Natural killer cell (primary cell): ENCODE data around the gene NRXN3. TPM values are rescaled to one million over a fixed set of nuclear protein-coding genes. Genes with fewer than 3 reads are reported as not detected.

Experiments
- ATAC-seq, 3 donors: fragments of 150-1000 bp in 2 of 3; fragments of 200-7000 bp in 1 of 3; cut with Tn5 transposase; 1 replicate in 1 of 3; 2 replicates in 2 of 3; pipeline ENCODE4 v1.10.0; 2021; ENCODE audit warnings: mild to moderate bottlenecking in 2 of 3, moderate library complexity in 2 of 3
- DNase-seq, 2 donors: peaks; one replicate each; pipeline versions ENCODE4 v3.0.0 to v3.0.0-alpha.2; 2013 to 2021; ENCODE audit warnings: mixed read lengths in 1 of 2
- H3K27ac ChIP-seq: one replicate; pipeline ENCODE4 v1.5.1; 2013; ENCODE audit warnings: mild to moderate bottlenecking, low read length
- H3K27me3 ChIP-seq: one replicate; pipeline ENCODE4 v1.6.1; 2013; ENCODE audit warnings: low read length; ENCODE audit not compliant: control insufficient read depth, insufficient read depth
- H3K36me3 ChIP-seq: one replicate; pipeline ENCODE4 v1.6.1; 2013; ENCODE audit warnings: low read length; ENCODE audit not compliant: control insufficient read depth, insufficient read depth
- H3K4me1 ChIP-seq: one replicate; pipeline ENCODE4 v1.6.1; 2013; ENCODE audit warnings: low read length; ENCODE audit not compliant: control insufficient read depth, insufficient read depth
- H3K4me3 ChIP-seq: one replicate; pipeline ENCODE4 v1.5.1; 2013; ENCODE audit warnings: low read length
- H3K9me3 ChIP-seq: one replicate; pipeline ENCODE4 v1.6.1; 2013; ENCODE audit warnings: low read length; ENCODE audit not compliant: control insufficient read depth, insufficient read depth
- H3K27ac Mint-ChIP-seq, 2 donors: one replicate each; pipeline ENCODE4 v1.8.0; 2022; ENCODE audit warnings: mild to moderate bottlenecking in 2 of 2, mixed read lengths in 2 of 2, moderate library complexity in 1 of 2
- H3K27me3 Mint-ChIP-seq, 2 donors: one replicate each; pipeline ENCODE4 v1.8.0; 2022; ENCODE audit warnings: low read depth in 2 of 2, mixed read lengths in 2 of 2
- H3K36me3 Mint-ChIP-seq: one replicate; pipeline ENCODE4 v1.8.0; 2022; ENCODE audit warnings: mixed read lengths
- H3K4me1 Mint-ChIP-seq, 2 donors: one replicate each; pipeline ENCODE4 v1.8.0; 2022; ENCODE audit warnings: mixed read lengths in 2 of 2
- H3K4me3 Mint-ChIP-seq: one replicate; pipeline ENCODE4 v1.8.0; 2022; ENCODE audit warnings: mild to moderate bottlenecking, moderate library complexity, mixed read lengths
- H3K9me3 Mint-ChIP-seq, 2 donors: one replicate each; pipeline ENCODE4 v1.8.0; 2022; ENCODE audit warnings: mixed read lengths in 2 of 2
- WGBS: methylation state at CpG from one replicate; pipeline ENCODE4 v1.1.7; 2013; ENCODE audit warnings: missing lambda C conversion rate; ENCODE audit not compliant: insufficient coverage; 5-methylcytosine and 5-hydroxymethylcytosine counted together
- intact Hi-C: fragments of 100-400 bp; cut with micrococcal nuclease; formaldehyde crosslinking; loops from one replicate; pipeline ENCODE4 v1.14.2; 2022
- total RNA-seq, 4 donors: library from RNA; stranded (reverse); fragments of 120-200 nt in 1 of 4; gene quantifications; one replicate each; pipeline versions ENCODE4 v1.2.3 to v1.2.4, GENCODE V29; 2013 to 2022
- TF ChIP-seq, protein P1 (sequence below): fragments of 200-600 bp; IDR thresholded peaks from one replicate; pipeline ENCODE4 v1.8.0; 2022; ENCODE audit warnings: antibody characterized with exemption

The NRXN3 gene
- total RNA-seq, 3 donors from 2014 or later (not counting 1 experiment from before 2014, with no cell fraction given) = not detected

DNA sequence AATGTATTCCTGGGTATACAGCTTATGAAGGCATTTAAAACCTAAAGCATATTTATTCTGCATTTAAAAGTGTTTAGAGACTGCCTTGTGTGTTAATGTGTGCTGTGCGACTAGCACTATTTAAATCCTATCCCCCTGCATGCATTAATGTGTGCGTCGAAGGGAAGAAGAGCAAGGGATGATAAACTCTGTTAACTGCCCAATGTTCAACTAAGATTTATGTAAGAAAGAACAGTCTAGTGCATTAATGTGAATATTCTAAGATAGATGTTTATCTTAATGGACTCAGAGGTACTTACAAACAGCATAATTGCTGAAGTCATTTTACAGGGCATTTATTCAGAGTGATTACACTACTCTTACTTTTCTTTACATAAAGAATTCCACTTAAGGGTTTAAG lies 1616.3 kb downstream of the NRXN3 start:
- intact Hi-C loops = no loop called here
- WGBS = 100% methylated on average over 2 of the region's 3 CpGs
- Mint-ChIP-seq H3K36me3 (peaks cover 15% of the 10 kb centered on the region), H3K9me3 (peaks cover 8 to 12% of the 10 kb centered on the region in 2 donors), H3K4me3 (no peak overlapping the region), H3K4me1 (no peaks in the 10 kb centered on the region), H3K27me3 (no peaks in the 10 kb centered on the region), H3K27ac (no peak overlapping the region)
- Histone ChIP-seq H3K27ac (no peak overlapping the region), H3K4me3 (no peak overlapping the region), H3K4me1 (no peaks in the 10 kb centered on the region), H3K36me3 (no peaks in the 10 kb centered on the region), H3K27me3 (no peaks in the 10 kb centered on the region), H3K9me3 (peaks cover under 1% of the 10 kb centered on the region)
- ATAC-seq (no peak), DNase-seq (no peak)
- TF ChIP-seq, protein P1, sequence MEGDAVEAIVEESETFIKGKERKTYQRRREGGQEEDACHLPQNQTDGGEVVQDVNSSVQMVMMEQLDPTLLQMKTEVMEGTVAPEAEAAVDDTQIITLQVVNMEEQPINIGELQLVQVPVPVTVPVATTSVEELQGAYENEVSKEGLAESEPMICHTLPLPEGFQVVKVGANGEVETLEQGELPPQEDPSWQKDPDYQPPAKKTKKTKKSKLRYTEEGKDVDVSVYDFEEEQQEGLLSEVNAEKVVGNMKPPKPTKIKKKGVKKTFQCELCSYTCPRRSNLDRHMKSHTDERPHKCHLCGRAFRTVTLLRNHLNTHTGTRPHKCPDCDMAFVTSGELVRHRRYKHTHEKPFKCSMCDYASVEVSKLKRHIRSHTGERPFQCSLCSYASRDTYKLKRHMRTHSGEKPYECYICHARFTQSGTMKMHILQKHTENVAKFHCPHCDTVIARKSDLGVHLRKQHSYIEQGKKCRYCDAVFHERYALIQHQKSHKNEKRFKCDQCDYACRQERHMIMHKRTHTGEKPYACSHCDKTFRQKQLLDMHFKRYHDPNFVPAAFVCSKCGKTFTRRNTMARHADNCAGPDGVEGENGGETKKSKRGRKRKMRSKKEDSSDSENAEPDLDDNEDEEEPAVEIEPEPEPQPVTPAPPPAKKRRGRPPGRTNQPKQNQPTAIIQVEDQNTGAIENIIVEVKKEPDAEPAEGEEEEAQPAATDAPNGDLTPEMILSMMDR = no peak

- H3K36me3 Mint-ChIP-seq = peaks cover 15% of the 10 kb centered on the region
- no peaks in the 10 kb centered on the region for H3K27me3 ChIP-seq
- no peak overlapping the region for H3K27ac Mint-ChIP-seq
- intact Hi-C loops = no loop called here
- DNase-seq = no peak
- H3K36me3 ChIP-seq = no peaks in the 10 kb centered on the region
- peaks cover 4% of the 10 kb centered on the region for H3K9me3 ChIP-seq
- no peak for ATAC-seq
- no peak overlapping the region for H3K4me3 ChIP-seq
- H3K9me3 Mint-ChIP-seq = peaks cover 8 to 12% of the 10 kb centered on the region in 2 donors
- H3K4me3 Mint-ChIP-seq = no peak overlapping the region
- H3K4me1 Mint-ChIP-seq = no peaks in the 10 kb centered on the region
- no peak overlapping the region for H3K27ac ChIP-seq
- WGBS = 92% methylated on average over 1 of the region's 2 CpGs
- TF ChIP-seq, protein P1 = no peak
- H3K27me3 Mint-ChIP-seq = no peaks in the 10 kb centered on the region
- H3K4me1 ChIP-seq = no peaks in the 10 kb centered on the region
Observed at GRCh38 chr14:79788346-79788745, 1618.2 kb downstream of the NRXN3 start.

DNA sequence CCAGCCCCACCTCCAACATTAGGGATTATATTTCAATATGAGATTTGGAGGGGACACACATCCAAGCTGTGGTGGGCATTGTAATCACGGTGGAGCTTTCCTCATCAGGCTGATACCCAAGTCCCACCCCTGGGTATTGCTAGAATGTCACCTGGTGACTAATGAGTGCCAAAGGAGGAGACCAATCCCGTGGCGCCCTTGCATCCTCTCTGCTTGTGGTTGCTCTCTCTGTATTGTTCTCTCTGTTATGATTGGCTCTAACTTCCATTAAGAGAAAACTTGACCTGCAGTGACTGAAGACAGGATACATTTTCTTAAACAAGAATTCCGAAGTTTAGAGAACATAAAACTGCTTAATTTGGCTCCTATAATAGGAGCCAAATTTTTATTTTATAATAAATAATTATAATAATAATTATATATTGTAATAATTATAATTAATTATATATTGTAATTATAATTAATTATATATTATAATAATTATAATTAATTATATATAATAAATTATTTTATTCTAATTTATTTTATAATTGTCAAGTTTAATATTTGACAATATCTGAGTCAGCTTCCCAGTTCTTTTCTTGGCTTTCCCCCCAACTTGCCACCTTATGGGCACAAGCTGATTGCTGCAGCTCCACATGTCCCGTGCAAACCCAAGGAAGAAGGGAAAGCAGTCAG lies 1621.0 kb downstream of the NRXN3 start:
- no peaks in the 10 kb centered on the region for H3K4me1 Mint-ChIP-seq
- ATAC-seq = no peak
- peaks cover 4% of the 10 kb centered on the region for H3K9me3 ChIP-seq
- intact Hi-C loops = no loop called here
- H3K27me3 ChIP-seq = no peaks in the 10 kb centered on the region
- no peak overlapping the region for H3K27ac Mint-ChIP-seq
- no peak overlapping the region for H3K4me3 Mint-ChIP-seq
- H3K36me3 ChIP-seq = no peaks in the 10 kb centered on the region
- H3K9me3 Mint-ChIP-seq = peaks cover 8% of the 10 kb centered on the region in 2 donors
- H3K27me3 Mint-ChIP-seq = no peaks in the 10 kb centered on the region
- H3K4me1 ChIP-seq = no peaks in the 10 kb centered on the region
- TF ChIP-seq, protein P1 = no peak
- H3K4me3 ChIP-seq = no peak overlapping the region
- H3K36me3 Mint-ChIP-seq = peaks cover 9% of the 10 kb centered on the region
- no peak for DNase-seq
- no peak overlapping the region for H3K27ac ChIP-seq
- 82% methylated on average over 4 of the region's 5 CpGs for WGBS

DNA sequence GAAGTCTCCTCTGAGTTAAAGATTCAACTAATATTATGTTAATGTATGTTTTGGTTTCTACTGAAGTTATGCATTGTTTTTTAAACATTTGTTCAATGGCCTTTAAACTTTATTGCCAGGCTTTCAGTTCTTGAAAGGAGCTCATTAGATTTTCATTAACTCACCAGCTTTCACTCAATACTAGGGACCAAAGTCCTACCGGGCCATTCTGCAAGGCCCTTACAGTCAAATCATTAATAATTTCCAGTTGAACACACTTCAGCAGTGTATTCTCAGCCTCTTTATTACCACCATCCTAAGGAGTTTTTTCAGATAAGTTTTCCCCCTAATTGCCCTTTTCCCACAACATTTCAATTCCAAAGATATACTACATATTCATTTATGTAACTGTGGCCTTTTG lies 1631.9 kb downstream of the NRXN3 start:
- H3K36me3 Mint-ChIP-seq = no peaks in the 10 kb centered on the region
- intact Hi-C loops = no loop called here
- Histone ChIP-seq H3K4me1 (no peaks in the 10 kb centered on the region), H3K4me3 (no peak overlapping the region), H3K36me3 (no peaks in the 10 kb centered on the region), H3K27ac (no peak overlapping the region), H3K27me3 (no peaks in the 10 kb centered on the region), H3K9me3 (no peaks in the 10 kb centered on the region)
- peaks cover 0 to 5% of the 10 kb centered on the region in 2 donors for H3K9me3 Mint-ChIP-seq
- TF ChIP-seq, protein P1 = no peak
- peaks cover 0 to 4% of the 10 kb centered on the region in 2 donors for H3K4me1 Mint-ChIP-seq
- 96% methylated on average over 1 of the region's 1 CpG for WGBS
- no peaks in the 10 kb centered on the region for H3K27me3 Mint-ChIP-seq
- H3K27ac Mint-ChIP-seq = no peak overlapping the region
- DNase-seq (no peak), ATAC-seq (no peak)
- H3K4me3 Mint-ChIP-seq = no peak overlapping the region
